A673 (cell line): ENCODE measurements around the gene WDFY3.
"Not testable (repeated sequence)": the region's sequence is repeated elsewhere in the genome, so short reads cannot be mapped to it uniquely, and the experiment has no call there.

ENCODE experiments used
- EZH2 ChIP-seq: fragments of 200-600 bp; sonication (generic); IDR thresholded peaks from 2 replicates; pipeline ENCODE4 v1.6.1; 2017; ENCODE audit warnings: borderline replicate concordance, low read depth, mild to moderate bottlenecking, mixed read lengths, antibody characterized with exemption, low read length; ENCODE audit not compliant: poor library complexity, severe bottlenecking
- TF ChIP-seq, protein P1 (sequence below): fragments of 300-800, 200-600 bp; sonication (generic); conservative IDR thresholded peaks from 2 replicates; pipeline ENCODE4 v1.5.1; 2017; ENCODE audit warnings: low read depth, mild to moderate bottlenecking, antibody characterized with exemption, low read length, moderate library complexity, mixed read lengths

- TF ChIP-seq, protein P1, sequence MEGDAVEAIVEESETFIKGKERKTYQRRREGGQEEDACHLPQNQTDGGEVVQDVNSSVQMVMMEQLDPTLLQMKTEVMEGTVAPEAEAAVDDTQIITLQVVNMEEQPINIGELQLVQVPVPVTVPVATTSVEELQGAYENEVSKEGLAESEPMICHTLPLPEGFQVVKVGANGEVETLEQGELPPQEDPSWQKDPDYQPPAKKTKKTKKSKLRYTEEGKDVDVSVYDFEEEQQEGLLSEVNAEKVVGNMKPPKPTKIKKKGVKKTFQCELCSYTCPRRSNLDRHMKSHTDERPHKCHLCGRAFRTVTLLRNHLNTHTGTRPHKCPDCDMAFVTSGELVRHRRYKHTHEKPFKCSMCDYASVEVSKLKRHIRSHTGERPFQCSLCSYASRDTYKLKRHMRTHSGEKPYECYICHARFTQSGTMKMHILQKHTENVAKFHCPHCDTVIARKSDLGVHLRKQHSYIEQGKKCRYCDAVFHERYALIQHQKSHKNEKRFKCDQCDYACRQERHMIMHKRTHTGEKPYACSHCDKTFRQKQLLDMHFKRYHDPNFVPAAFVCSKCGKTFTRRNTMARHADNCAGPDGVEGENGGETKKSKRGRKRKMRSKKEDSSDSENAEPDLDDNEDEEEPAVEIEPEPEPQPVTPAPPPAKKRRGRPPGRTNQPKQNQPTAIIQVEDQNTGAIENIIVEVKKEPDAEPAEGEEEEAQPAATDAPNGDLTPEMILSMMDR, result not testable (repeated sequence)
- TF ChIP-seq EZH2, result not testable (repeated sequence)
These were observed 136.9 kb downstream of the WDFY3 start for GRCh38 chr4:84829633-84830032.
